Right ventricle myocardium inferior (tissue), 1 donor: ENCODE data around the gene CELF4. TPM values are rescaled to one million over a fixed set of nuclear protein-coding genes. Genes with fewer than 3 reads are reported as not detected.
A peak's percentile ranks its signal among the peaks of the same experiment; 100 is the strongest.

Source experiments
- ATAC-seq: fragments of 200-7000 bp; cut with Tn5 transposase; one replicate; pipeline ENCODE4 v1.9.1; 2020; ENCODE audit warnings: mild to moderate bottlenecking, moderate library complexity
- DNase-seq: peaks from one replicate; pipeline ENCODE4 v3.0.0; 2021; ENCODE audit errors: missing footprints
- intact Hi-C: fragments of 100-400 bp; cut with DNase I; formaldehyde crosslinking; loops from one replicate; pipeline ENCODE4 v1.11.0; 2022
- total RNA-seq: library from RNA; stranded (reverse); fragmentation: NEBNext Ultra II Directional; extraction: Animal tissue kit (Norgen Biotek cat#: 25700); gene quantifications from one replicate; pipeline ENCODE4 v1.2.1, GENCODE V29; 2021
- donor health status: DM: no; HTN: yes; CAD: no; lungs with severe emphysema.

Gene CELF4
- total RNA-seq, 1 donor from 2014 or later, result not detected

GRCh38 chr18:37456873-37457272 lies 108.7 kb downstream of the CELF4 start:
- DNase-seq, result no peak
- intact Hi-C loops, result no loop called here
- ATAC-seq, result no peak

GRCh38 chr18:37456395-37456794 lies 109.2 kb downstream of the CELF4 start:
- intact Hi-C loops, result no loop called here

GRCh38 chr18:37453752-37454151 lies 111.8 kb downstream of the CELF4 start:
- intact Hi-C loops, result no loop called here
- ATAC-seq (no peak), DNase-seq (no peak)

More at GRCh38 chr18:37456395-37456794, 109.2 kb downstream of the CELF4 start:
- no peak for DNase-seq
- ATAC-seq, result no peak

GRCh38 chr18:37452682-37453385 lies 112.8 kb downstream of the CELF4 start:
- DNase-seq (no peak), ATAC-seq (peak; percentile 18)
- intact Hi-C loops, result no loop called here

GRCh38 chr18:37452015-37452414 lies 113.6 kb downstream of the CELF4 start:
- ATAC-seq (no peak), DNase-seq (no peak)
- intact Hi-C loops, result no loop called here

- no peak for ATAC-seq
- DNase-seq, result no peak
- intact Hi-C loops, result no loop called here
These were observed 114.3 kb downstream of the CELF4 start for GRCh38 chr18:37451239-37451825.

GRCh38 chr18:37450434-37451132 lies 115.0 kb downstream of the CELF4 start:
- ATAC-seq, result no peak
- intact Hi-C loops, result no loop called here

GRCh38 chr18:37449618-37450017 lies 116.0 kb downstream of the CELF4 start:
- intact Hi-C loops, result no loop called here
- ATAC-seq (no peak), DNase-seq (no peak)

More at GRCh38 chr18:37450434-37451132, 115.0 kb downstream of the CELF4 start:
- DNase-seq, result no peak

- intact Hi-C loops, result no loop called here
- ATAC-seq (no peak), DNase-seq (no peak)
These were observed 116.7 kb downstream of the CELF4 start for GRCh38 chr18:37448946-37449345.

GRCh38 chr18:37447962-37448888 lies 117.4 kb downstream of the CELF4 start:
- intact Hi-C loops, result no loop called here
- ATAC-seq (no peak), DNase-seq (no peak)

- intact Hi-C loops, result no loop called here
- DNase-seq, result no peak
- no peak for ATAC-seq
These were observed 119.8 kb downstream of the CELF4 start for GRCh38 chr18:37445836-37446235.

- no peak for ATAC-seq
- DNase-seq, result no peak
- intact Hi-C loops, result no loop called here
These were observed 120.2 kb downstream of the CELF4 start for GRCh38 chr18:37445368-37445767.

GRCh38 chr18:37443325-37444055 lies 122.1 kb downstream of the CELF4 start:
- DNase-seq (no peak), ATAC-seq (no peak)
- intact Hi-C loops, result loop anchor here (5.0 kb wide), 2 partner anchors 36 to 94 kb away; no protein-coding TSS in a partner anchor

GRCh38 chr18:37442477-37442876 lies 123.1 kb downstream of the CELF4 start:
- DNase-seq (no peak), ATAC-seq (no peak)
- intact Hi-C loops, result loop anchor here (5.0 kb wide), 2 partner anchors 35 to 95 kb away; no protein-coding TSS in a partner anchor

- DNase-seq, result no peak
- ATAC-seq, result no peak
- intact Hi-C loops, result loop anchor here (5.0 kb wide), 2 partner anchors 35 to 95 kb away; no protein-coding TSS in a partner anchor
These were observed 123.8 kb downstream of the CELF4 start for GRCh38 chr18:37441821-37442220.

GRCh38 chr18:37440206-37440605 lies 125.4 kb downstream of the CELF4 start:
- no peak for ATAC-seq
- intact Hi-C loops, result loop anchor here (5.0 kb wide), 2 partner anchors 33 to 97 kb away; no protein-coding TSS in a partner anchor
- no peak for DNase-seq

GRCh38 chr18:37438417-37439180 lies 127.0 kb downstream of the CELF4 start:
- intact Hi-C loops, result loop anchor here (5.0 kb wide), 1 partner anchor 51 kb away; no protein-coding TSS in a partner anchor
- ATAC-seq, result no peak
- no peak for DNase-seq
